Erythroblast (primary cell): ENCODE measurements around the gene GTF2A1.

Experiments used
- GATA1 ChIP-seq: IDR thresholded peaks from 2 replicates; pipeline ENCODE4 v1.6.1; 2011; ENCODE audit warnings: low read depth, mild to moderate bottlenecking, control low read depth, low read length, moderate library complexity
- POLR2A ChIP-seq: IDR thresholded peaks from 2 replicates; pipeline ENCODE4 v1.6.1; 2011; ENCODE audit warnings: mild to moderate bottlenecking, low read length

DNA sequence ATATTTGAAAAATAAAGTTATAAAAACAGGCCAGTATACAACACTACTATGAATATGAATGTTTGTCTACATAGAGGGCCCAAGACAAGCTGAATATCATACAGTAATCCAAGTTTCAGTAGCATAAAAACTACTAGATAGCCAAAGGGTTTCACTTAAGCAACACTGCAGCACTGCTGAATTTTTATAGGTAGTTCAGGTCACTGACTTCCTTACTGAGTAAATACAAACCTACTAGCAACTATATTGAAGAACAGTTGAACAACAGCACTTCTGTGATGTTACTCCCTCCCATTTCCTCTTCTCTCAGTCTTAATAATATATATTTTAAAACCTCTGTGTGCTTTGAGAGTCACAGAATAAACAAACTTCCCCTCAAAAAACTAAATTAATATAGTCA is 42.7 kb downstream of the GTF2A1 start:
- TF ChIP-seq POLR2A (no peak), GATA1 (no peak)
